Endothelial cell of hepatic sinusoid (primary cell): ENCODE measurements around the gene TANGO2.

Experiments
- in situ Hi-C: cut with HindIII; loops from 2 replicates; pipeline ENCODE4 v1.10.0; 2017; ENCODE audit warnings: low sequenced_read_pairs

TANGO2 gene

GRCh38 chr22:20010307-20011122 lies 10.4 kb upstream of the TANGO2 start:
- in situ Hi-C loops: no loop called here

DNA sequence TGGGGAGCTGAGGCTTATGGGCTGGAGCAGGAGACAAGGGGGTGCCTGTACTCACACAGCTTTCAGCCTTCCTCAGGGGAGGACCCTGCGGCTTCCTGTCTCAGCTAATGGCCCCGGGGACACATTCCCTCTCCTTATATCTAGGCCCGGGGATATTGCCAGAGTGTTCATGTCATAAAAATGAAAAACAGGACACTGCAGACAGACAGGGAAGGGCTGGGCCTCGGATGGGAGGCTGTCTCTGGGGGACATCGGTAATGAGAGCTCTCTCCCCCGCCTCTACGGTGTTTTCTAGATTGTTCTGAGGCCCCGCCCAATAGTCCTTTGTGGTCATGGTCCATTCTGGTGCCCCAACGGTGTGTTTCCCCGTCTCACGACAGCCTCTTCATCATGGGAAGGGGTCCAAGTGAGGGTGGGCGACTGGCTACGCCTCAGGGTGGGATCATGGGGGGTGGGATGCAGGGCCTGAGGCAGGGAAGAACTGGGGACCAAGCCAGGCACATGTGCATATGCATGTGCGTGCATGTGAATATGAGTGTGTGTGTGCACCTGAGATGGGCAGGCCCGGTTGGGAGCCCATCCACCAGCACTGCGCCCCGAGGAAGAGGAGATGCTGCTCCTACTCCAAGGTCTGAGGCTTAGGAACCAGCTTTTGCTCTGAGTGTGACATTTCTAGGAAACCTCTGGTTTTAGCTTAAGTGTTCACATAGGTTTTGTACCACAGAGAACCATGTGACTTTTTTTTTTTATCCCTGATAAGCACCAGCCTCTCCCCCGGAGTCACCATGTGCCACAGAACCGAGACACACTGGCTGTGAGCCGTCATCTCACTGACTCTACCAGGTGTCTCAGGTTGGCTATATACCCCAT lies 9.6 kb upstream of the TANGO2 start:
- in situ Hi-C loops: no loop called here

GRCh38 chr22:20011993-20012740 lies 8.7 kb upstream of the TANGO2 start:
- in situ Hi-C loops: no loop called here

DNA sequence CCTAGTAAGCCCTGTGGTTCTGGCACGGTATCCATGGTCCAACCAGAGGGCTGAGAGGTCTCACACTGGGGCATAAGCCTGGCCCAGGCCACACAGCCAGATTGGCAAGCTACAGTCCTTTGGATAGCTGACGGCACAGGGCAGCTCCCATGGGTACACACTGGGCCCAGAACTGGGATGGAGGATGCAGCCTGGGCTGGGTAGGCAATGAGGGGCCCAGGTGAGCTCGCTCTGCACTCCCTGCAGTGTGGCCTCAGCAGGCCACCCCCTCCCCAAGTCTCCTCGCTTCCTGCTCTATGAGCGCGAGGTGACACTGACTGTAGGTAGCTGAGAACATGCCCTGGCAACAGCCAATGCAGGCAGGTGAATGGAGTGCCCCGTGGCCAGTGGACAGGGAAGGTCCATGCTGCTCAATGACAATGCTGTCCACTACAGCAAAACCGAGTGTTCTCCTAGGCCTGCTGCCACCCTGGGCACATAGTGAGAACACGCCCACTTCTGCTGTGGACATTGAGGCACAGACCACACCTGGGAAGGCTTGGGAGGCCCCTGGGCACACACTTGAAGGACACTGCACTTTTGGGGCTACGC lies 8.1 kb upstream of the TANGO2 start:
- in situ Hi-C loops: no loop called here

DNA sequence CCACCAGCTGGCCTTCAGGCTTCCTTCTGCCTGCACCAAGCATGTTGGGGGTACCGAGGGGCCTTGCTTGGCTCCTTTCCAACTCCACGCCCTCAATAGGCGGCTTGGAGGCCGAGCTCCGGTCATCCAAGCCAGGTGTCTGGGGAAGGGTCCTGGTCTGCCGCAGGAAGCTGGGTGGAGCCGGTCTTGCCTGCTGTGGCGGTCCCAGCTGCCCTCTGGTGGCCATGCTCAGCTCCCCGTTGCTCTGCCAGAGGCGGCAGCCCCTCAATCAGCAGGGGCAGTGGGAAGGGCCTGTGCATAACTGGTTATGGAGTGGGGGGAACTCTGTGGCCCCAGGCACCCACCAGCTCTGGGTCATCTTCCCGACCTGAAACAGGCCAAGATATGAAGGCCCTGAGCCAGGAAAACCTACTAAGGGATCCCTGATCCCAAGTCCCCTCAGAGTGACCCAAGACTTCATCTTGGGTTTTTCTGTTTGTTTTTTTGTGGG lies 7.5 kb upstream of the TANGO2 start:
- in situ Hi-C loops: no loop called here

DNA sequence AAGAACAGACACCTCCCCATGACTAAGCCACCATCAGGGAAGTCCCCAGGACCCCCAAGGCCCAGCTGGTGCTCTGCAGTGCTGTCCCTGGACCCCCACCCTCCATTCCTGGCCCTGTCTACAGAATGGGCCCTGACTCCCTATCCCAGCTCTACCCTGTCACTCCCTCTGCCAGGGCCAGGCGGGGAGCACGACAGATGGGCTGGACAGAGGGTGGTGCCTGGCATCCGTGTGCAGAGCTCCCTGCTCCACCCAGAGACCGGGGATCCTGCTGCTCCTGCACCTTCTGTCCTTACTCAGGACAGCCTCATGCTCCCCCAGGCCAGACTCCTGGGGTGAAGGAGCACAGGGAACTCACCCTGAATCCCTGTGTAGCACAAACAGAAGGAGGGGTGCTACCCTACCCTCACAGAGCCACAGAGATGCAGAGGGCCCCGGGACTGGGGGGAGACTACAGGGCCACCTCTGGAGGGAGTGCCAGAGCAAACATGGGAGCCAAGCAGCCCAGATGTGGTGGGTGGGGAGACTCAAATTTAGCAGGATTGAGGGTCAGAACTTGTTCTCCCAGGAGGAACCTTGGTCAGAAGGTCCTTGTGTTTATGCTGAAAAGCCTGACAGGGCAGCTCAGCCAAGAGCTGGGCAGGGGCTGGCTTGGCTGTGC lies 6.3 kb upstream of the TANGO2 start:
- in situ Hi-C loops: no loop called here

GRCh38 chr22:20015187-20015625 lies 5.7 kb upstream of the TANGO2 start:
- in situ Hi-C loops: no loop called here

- in situ Hi-C loops: no loop called here
Observed at GRCh38 chr22:20015971-20016733, 4.8 kb upstream of the TANGO2 start.

DNA sequence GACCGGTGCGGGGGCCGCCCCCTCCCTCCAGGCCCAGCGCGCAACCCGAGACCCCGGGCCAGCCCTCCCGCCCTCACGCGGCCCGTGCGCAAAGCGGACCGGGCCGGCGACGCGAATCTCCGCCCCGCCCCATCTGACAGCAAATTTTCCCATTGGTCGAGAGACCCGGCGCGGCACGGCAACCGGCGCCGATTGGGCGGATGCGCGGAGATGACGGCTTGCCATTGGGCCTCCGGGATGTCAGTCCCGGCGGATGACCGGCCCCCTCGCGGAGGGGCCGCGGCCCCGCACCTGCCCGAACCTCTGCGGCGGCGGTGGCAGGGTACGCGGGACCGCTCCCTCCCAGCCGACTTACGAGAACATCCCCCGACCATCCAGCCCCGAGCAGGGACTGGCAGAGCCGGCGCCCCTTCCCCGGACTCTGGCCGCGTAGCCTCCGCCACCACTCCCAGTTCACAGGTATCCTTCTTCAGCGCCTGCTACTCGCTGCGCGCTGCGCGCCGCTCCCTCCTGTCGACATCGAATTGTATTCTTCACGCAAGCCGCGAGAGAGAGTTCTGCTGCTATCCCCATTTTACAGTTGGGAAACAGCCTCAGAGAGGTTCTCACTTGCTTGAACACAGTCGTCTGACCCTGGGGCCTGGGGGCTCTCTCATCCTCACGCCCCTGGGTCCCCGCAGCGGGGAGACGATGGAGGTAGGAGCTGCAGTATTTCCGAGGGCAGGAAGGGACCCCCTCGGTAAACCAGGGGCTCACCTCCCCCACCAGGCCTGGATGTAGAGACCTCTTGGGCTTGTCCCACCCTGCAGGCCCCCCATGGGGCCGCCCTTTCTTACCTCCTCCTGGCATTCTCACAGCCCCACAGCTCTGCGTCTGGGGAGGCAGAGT lies 3.9 kb upstream of the TANGO2 start, which contains the start of gene ARVCF:
ARVCF (minus strand) TSS at position 90 of the 888 bp plus-strand sequence. CDS start 26,029 bp downstream, outside the sequence.
- in situ Hi-C loops: no loop called here

DNA sequence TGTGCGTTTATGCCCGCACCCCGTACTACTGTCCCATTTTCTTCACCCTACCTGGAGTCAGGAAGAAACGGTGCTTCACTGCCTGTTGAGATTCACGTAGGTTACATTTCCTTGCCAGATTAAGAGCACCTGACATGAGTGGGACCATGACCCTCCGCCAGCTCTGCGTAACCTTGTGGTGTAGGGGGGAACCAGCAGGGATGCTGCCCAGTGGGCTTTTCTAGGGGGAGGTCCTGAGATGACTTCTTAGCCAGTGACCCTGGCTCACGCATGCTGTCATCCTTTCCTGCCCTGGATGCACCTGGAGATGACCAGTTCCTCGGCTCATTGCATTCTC lies 3.3 kb upstream of the TANGO2 start:
- in situ Hi-C loops: no loop called here

GRCh38 chr22:20018001-20018400 lies 2.9 kb upstream of the TANGO2 start:
- in situ Hi-C loops: no loop called here

DNA sequence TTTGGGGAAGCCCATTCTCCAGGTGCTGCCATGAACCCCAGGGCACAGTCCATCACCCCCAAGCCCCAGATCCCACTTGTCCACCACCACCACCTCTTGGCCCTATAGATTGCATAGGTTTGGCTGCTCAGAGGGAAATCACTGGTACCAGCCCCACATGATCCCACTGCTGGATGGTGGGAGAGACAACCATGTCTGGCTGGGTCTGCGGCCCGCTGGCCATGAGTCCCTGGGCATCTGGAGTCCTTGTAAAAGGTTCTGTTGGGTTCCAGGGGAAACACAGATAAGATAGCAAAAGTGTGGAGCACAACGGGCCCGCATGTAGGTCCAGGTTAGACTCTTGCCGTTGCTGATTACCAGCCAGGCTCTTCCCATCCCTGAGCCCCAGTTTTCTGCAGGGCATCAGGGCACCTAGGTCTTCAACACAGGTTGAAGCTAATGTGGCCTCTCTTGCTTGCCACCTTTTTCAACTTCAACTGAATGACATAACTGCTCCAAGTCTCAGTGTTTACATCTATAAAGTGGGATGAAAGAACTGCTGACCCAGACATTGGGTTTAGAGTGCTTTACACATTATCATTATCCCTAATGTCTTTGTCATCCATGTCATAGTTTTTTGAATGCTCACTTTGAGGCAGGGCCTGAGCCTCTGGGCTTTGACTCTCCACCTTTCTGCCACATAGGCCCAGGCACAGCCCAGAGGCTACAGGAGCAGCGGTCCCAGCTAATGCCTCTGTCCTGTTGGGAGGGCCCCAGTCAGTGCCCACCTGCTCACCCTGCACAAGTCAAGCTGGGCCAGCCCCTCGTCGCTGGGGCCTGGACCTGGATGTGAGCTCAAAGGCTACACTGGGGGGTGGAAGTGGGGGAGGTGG lies 1.0 kb upstream of the TANGO2 start:
- in situ Hi-C loops: loop anchor here (5.0 kb wide), 1 partner anchor 48 kb away; no protein-coding TSS in a partner anchor

DNA sequence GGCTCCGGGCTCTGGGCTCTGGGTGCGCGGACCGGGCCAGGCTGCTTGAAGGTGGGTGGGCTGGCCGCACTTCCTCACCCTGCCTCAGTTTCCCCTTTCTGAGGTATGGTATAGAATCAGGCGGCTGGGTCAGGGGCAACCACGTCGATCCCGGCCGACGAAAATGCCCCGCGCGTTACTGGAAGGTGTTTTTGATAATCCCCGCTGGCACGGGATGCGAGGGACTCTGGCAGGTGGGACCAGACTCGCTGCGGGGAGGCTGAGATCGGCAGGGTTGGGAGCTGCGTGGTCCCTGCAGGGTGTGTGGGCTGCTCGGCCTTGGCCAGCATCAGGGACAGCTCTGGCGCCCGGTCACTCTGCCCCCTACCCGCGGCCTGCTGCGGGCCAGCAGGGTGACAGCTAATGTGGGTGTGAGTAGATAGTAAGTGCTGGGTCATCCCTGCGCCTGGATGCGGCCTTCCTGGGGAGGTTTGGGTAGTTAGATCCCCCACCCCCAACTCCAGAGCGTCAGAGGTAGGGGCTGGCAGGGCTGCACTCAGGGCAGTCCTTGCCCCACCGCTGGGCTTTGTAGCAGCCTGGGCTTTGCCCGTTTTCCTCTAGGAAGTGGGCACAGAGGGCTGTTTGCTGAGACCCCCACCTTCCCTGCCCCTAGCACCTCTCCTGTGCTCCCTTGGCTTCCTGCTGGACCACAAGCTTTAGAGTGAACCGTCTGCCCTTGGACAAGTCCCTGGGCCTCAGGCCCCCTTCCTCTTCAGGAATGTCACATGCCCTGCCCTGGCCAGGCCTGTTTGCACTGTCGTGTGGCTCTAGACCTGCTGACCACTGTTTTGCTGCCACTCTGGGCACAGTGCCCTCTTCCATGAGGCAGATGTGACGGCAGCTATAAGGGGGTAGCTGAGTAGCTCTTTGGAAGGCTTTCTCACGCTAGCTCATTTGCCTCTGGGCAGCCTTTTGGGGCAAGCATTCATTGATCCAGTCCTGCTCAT lies 579 bp downstream of the TANGO2 start:
- in situ Hi-C loops: loop anchor here (5.0 kb wide), 1 partner anchor 49 kb away; no protein-coding TSS in a partner anchor

- in situ Hi-C loops: loop anchor here (5.0 kb wide), 1 partner anchor 50 kb away; no protein-coding TSS in a partner anchor
Observed at GRCh38 chr22:20022231-20022977, 1.5 kb downstream of the TANGO2 start.

DNA sequence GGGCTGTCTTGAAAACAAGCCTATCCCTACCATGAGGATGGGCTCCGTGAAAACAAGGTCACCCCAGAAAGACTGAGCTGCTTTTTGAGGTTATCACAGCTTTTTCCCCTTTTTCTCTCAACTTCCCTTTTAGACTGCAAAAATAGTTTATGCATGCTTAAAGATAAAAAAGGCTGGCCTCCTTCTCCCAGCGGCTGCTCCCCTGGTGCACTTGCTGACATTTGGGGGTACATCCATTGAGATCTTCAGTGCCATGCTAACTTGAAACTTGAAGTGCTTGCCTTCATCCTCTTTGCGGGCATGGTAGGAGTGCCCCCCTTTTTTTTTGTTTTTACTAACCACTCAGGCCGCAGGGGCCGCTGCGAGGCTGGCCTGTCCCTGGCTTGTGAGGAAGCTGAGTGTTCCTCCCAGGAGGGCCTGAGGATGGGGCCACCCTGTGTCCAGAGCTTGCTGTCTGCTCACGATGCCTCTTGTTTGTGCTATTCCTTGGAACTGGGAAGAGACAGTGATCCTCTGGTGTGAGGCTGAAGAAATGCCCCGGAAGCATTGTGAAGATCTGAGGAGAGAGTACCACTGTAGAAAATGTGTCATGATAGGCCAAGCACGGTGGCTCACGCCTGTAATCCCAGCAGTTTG lies 2.2 kb downstream of the TANGO2 start:
- in situ Hi-C loops: loop anchor here (5.0 kb wide), 1 partner anchor 51 kb away; no protein-coding TSS in a partner anchor
